A549 (cell line): ENCODE measurements around the gene MCAT.

Experiments
- CBX8 ChIP-seq: fragments of 200-600 bp; sonication (generic); IDR thresholded peaks from 2 replicates; pipeline ENCODE4 v1.6.1; 2016
- CHD2 ChIP-seq: fragments of 150-350 bp; IDR thresholded peaks from 2 replicates; pipeline ENCODE4 v1.6.1; 2014; ENCODE audit warnings: low read length; ENCODE audit not compliant: partially characterized antibody
- EP300 ChIP-seq, 2 experiments: fragments of >200 bp; sonication (Bioruptor Twin); formaldehyde crosslinking; IDR thresholded peaks; 2 replicates in 1 of 2; 3 replicates in 1 of 2; pipeline ENCODE4 v1.6.1; 2016 to 2017
- HOXA7 ChIP-seq: fragments of 250-450 bp; sonication (Bioruptor Pico); IDR thresholded peaks from 2 replicates; pipeline ENCODE4 v1.5.0; 2020; ENCODE audit warnings: mild to moderate bottlenecking, moderate library complexity
- KDM5A ChIP-seq: fragments of 200-600 bp; sonication (generic); IDR thresholded peaks from 2 replicates; pipeline ENCODE4 v1.6.1; 2016; ENCODE audit warnings: antibody characterized with exemption, mild to moderate bottlenecking
- POLR2A ChIP-seq: IDR thresholded peaks from 2 replicates; pipeline ENCODE4 v1.6.1; 2012; ENCODE audit warnings: mild to moderate bottlenecking, low read length
- RNF2 ChIP-seq: fragments of 200-600 bp; sonication (generic); IDR thresholded peaks from 2 replicates; pipeline ENCODE4 v1.6.1; 2016; ENCODE audit warnings: low read depth, mild to moderate bottlenecking, antibody characterized with exemption, moderate library complexity, borderline replicate concordance
- TF ChIP-seq, protein P1 (sequence below): fragments of 150-350 bp; IDR thresholded peaks from 2 replicates; pipeline ENCODE4 v1.6.1; 2014; ENCODE audit warnings: low read depth, mild to moderate bottlenecking, low read length
- TF ChIP-seq, protein P2 (sequence below): IDR thresholded peaks from 2 replicates; pipeline ENCODE4 v1.6.1; 2012
- TF ChIP-seq, protein P3 (sequence below): fragments of >200 bp; sonication (Bioruptor Twin); formaldehyde crosslinking; IDR thresholded peaks from 3 replicates; pipeline ENCODE4 v1.5.1; 2016
- TF ChIP-seq, protein P4 (sequence below): fragments of 200-600 bp; sonication (generic); IDR thresholded peaks from 2 replicates; pipeline ENCODE4 v1.6.1; 2016; ENCODE audit warnings: antibody characterized with exemption, mild to moderate bottlenecking, moderate library complexity

DNA sequence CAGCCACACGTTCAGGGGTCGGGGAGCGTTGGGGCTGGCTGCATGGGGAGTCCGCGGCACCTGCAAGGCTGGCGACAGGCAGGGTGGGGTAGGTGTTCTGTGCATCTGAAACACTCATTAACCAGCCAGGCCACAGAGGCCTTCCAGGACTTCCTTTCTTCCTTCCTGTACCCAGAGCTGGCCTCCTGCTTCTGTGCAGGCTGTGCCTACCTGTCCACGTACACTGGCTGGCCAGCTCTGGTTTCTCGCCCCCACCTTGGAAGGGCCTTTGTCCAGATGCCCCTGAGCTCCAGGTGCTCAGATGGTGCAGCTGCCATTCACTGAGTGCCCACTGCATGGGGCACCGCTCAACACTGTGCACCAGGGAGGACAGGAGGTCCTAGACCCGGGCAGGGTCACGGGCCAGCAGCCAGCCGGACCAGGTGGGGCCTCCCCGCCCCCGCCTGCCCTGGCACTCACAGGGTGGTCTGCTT, 27.9 kb upstream of the MCAT start:
- TF ChIP-seq, protein P1, sequence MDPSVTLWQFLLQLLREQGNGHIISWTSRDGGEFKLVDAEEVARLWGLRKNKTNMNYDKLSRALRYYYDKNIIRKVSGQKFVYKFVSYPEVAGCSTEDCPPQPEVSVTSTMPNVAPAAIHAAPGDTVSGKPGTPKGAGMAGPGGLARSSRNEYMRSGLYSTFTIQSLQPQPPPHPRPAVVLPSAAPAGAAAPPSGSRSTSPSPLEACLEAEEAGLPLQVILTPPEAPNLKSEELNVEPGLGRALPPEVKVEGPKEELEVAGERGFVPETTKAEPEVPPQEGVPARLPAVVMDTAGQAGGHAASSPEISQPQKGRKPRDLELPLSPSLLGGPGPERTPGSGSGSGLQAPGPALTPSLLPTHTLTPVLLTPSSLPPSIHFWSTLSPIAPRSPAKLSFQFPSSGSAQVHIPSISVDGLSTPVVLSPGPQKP = no peak
- TF ChIP-seq POLR2A = no peak
- TF ChIP-seq, protein P2, sequence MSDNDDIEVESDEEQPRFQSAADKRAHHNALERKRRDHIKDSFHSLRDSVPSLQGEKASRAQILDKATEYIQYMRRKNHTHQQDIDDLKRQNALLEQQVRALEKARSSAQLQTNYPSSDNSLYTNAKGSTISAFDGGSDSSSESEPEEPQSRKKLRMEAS = no peak
- TF ChIP-seq, protein P3, sequence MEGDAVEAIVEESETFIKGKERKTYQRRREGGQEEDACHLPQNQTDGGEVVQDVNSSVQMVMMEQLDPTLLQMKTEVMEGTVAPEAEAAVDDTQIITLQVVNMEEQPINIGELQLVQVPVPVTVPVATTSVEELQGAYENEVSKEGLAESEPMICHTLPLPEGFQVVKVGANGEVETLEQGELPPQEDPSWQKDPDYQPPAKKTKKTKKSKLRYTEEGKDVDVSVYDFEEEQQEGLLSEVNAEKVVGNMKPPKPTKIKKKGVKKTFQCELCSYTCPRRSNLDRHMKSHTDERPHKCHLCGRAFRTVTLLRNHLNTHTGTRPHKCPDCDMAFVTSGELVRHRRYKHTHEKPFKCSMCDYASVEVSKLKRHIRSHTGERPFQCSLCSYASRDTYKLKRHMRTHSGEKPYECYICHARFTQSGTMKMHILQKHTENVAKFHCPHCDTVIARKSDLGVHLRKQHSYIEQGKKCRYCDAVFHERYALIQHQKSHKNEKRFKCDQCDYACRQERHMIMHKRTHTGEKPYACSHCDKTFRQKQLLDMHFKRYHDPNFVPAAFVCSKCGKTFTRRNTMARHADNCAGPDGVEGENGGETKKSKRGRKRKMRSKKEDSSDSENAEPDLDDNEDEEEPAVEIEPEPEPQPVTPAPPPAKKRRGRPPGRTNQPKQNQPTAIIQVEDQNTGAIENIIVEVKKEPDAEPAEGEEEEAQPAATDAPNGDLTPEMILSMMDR = no peak
- TF ChIP-seq CHD2 = no peak
- no peak for TF ChIP-seq KDM5A
- TF ChIP-seq CBX8 = no peak
- TF ChIP-seq HOXA7 (CRISPR knock-in tag) = no peak
- TF ChIP-seq EP300 (IDR thresholded peaks at IDR 0.05) = no peak
- TF ChIP-seq RNF2 = no peak
- TF ChIP-seq, protein P4, sequence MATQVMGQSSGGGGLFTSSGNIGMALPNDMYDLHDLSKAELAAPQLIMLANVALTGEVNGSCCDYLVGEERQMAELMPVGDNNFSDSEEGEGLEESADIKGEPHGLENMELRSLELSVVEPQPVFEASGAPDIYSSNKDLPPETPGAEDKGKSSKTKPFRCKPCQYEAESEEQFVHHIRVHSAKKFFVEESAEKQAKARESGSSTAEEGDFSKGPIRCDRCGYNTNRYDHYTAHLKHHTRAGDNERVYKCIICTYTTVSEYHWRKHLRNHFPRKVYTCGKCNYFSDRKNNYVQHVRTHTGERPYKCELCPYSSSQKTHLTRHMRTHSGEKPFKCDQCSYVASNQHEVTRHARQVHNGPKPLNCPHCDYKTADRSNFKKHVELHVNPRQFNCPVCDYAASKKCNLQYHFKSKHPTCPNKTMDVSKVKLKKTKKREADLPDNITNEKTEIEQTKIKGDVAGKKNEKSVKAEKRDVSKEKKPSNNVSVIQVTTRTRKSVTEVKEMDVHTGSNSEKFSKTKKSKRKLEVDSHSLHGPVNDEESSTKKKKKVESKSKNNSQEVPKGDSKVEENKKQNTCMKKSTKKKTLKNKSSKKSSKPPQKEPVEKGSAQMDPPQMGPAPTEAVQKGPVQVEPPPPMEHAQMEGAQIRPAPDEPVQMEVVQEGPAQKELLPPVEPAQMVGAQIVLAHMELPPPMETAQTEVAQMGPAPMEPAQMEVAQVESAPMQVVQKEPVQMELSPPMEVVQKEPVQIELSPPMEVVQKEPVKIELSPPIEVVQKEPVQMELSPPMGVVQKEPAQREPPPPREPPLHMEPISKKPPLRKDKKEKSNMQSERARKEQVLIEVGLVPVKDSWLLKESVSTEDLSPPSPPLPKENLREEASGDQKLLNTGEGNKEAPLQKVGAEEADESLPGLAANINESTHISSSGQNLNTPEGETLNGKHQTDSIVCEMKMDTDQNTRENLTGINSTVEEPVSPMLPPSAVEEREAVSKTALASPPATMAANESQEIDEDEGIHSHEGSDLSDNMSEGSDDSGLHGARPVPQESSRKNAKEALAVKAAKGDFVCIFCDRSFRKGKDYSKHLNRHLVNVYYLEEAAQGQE = no peak
